ENCODE data around the gene OR8D2.
"Not testable (repeated sequence)": the region's sequence is repeated elsewhere in the genome, so short reads cannot be mapped to it uniquely, and the experiment has no call there.

Gene OR8D2

DNA sequence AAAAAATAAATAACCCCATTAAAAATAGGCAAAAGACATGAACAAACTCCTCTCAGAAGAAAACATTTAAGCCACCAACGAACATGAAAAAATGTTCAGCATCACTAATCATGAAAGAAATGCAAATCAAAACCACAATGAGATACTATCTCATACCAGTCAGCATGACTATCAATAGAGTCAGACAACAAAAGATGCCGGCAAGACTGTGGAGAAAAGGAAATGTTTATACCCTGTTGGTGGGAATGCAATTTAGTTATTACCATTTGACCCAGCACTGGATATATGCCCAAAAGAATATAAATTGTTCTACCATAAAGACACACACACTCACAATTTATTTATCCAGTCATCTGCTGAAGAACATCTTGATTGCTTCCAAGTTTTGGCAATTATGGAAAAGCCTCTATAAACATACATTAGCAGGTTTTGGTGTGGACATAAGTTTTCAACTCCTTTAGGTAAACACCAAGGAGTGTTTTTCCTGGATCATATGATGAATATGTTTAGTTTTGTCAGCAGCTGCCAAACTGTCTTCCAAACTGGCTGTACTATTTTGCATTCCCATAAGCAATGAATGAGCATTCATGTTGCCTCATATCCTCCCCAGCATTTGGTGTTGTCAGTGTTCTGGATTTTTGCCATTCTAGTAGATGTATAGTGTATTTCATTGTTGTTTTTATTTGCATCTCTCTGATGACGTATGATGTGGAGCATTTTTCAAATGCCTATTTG lies 34.2 kb downstream of the OR8D2 start:
- no peak for DNase-seq (ENCODE audit: low spot score)

DNA sequence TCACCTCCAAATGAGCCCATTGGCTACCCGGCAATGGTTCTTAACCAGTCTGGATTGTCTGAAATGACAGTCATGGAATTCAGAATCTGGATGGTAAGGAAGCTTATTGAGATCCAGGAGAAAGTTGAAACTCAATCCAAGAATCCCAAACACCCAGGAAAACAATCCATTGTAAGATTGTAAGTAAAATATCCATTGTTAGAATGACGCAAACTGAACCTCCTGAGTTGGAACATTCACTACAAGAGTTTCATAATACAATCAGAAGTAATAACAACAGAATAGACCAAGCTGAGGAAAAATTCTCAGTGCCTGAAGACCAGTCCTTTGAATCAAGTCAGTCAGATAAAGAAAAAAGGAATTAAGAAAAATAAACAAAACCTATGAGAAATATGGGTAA lies 41.7 kb downstream of the OR8D2 start:
- DNase-seq (ENCODE audit: low spot score), result no peak

- peak; percentile 8 for DNase-seq (ENCODE audit: low spot score)
Measured at GRCh38 chr11:124277804-124278203, 42.2 kb downstream of the OR8D2 start.

DNA sequence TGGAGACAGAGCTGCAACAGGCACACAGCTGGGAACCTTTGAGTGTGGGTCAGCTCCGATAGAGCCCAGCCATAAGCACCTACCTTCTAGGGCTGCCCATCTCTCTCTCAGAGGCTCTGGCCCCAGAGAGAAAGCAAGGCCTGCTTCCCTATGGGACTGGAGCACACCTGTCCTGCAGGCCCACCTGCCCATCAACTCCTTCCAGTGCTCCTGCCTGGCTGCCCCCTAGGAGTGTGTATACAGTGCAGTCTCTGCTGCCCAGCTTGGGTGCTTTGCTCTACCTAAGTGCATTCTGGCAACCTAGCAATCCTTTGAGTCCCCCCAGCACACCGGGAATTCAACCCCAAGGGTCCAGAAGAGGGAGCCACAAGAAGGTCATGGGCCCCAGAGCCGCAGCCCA lies 42.8 kb downstream of the OR8D2 start:
- no peak for DNase-seq (ENCODE audit: low spot score)

DNA sequence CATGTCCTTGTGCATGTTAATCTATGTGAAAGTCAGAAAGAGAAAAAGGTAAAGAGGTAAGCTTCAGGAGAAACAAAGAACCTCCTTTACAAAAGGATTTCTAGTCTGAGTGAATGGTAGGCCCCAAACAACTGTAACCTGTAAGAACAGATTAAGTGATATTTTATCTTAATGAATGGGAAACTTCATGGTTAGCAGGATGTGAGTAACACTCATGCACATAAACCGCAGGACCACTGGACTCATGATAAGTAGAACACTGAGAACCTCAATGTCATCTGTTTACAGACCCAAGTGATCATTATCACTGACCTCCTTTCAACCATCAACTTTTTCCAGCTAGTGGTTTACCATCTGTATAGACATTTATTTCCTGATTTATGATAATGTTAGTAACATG lies 43.9 kb downstream of the OR8D2 start:
- peak; percentile 63 for DNase-seq (ENCODE audit: low spot score)

GRCh38 chr11:124274000-124274399 lies 46.0 kb downstream of the OR8D2 start:
- DNase-seq (ENCODE audit: low spot score), result no peak

DNA sequence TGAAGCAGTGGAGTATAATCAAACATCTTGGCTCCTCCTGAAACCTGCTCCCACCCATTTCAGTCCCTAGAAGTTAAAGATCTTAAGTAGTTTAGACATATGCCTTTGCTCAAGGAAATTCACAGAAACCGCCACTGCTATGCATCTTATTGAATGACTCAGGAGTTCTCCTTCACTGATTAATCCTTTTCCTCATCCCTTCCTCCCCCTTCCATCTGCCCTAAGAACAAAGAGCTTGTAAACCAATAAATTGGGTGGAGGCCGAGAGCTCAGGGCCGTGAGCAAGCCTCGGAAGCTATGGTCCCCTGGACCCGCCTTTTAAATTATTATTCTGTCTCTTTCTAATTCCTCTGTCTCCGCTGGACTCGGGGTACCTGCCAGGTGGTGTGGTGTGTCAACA lies 49.1 kb downstream of the OR8D2 start:
- not testable (repeated sequence) for DNase-seq (ENCODE audit: low spot score)

Measured in COLO829 (cell line).